Smooth muscle cell (in vitro differentiated cells): ENCODE results near the gene MDGA2. TPM values are rescaled to one million over a fixed set of nuclear protein-coding genes. Genes with fewer than 3 reads are reported as not detected.
"Not testable (repeated sequence)": the region's sequence is repeated elsewhere in the genome, so short reads cannot be mapped to it uniquely, and the experiment has no call there.

ENCODE experiments used
- DNase-seq: peaks from one replicate; lab custom pipeline; 2025; ENCODE audit not compliant: unreplicated experiment; lab: John Stamatoyannopoulos, UW
- H2AFZ ChIP-seq: fragments of 200-600 bp; sonication (generic); 2 replicates; pipeline ENCODE4 v1.6.0; 2016; ENCODE audit warnings: antibody characterized with exemption, low read depth, mild to moderate bottlenecking
- H3F3A ChIP-seq: fragments of 200-600 bp; sonication (generic); 2 replicates; pipeline ENCODE4 v1.6.0; 2017; ENCODE audit warnings: antibody characterized with exemption, low read depth
- H3K27ac ChIP-seq: fragments of 200-600 bp; sonication (generic); 2 replicates; pipeline ENCODE4 v1.5.1; 2016; ENCODE audit warnings: low read depth, mild to moderate bottlenecking
- H3K27me3 ChIP-seq: fragments of 200-600 bp; sonication (generic); 2 replicates; pipeline ENCODE4 v1.6.1; 2016; ENCODE audit warnings: low read depth, mild to moderate bottlenecking
- H3K36me3 ChIP-seq: fragments of 200-600 bp; sonication (generic); 2 replicates; pipeline ENCODE4 v1.5.1; 2016; ENCODE audit warnings: low read depth
- H3K4me1 ChIP-seq: fragments of 200-600 bp; sonication (generic); 2 replicates; pipeline ENCODE4 v1.5.1; 2016; ENCODE audit warnings: low read depth
- H3K4me2 ChIP-seq: fragments of 200-600 bp; sonication (generic); 2 replicates; pipeline ENCODE4 v1.6.0; 2016; ENCODE audit warnings: mild to moderate bottlenecking
- H3K4me3 ChIP-seq: fragments of 200-600 bp; sonication (generic); 2 replicates; pipeline ENCODE4 v1.5.1; 2016; ENCODE audit warnings: mild to moderate bottlenecking
- H3K79me2 ChIP-seq: fragments of 200-600 bp; sonication (generic); 2 replicates; pipeline ENCODE4 v1.6.0; 2016; ENCODE audit warnings: low read depth, mild to moderate bottlenecking
- H3K9ac ChIP-seq: fragments of 200-600 bp; sonication (generic); 2 replicates; pipeline ENCODE4 v1.6.0; 2016; ENCODE audit warnings: low read depth
- H3K9me3 ChIP-seq: fragments of 200-600 bp; sonication (generic); replicated peaks from 2 replicates; pipeline ENCODE4 v1.5.1; 2016; ENCODE audit warnings: low read depth
- H4K20me1 ChIP-seq: fragments of 200-600 bp; sonication (generic); 2 replicates; pipeline ENCODE4 v1.6.0; 2016; ENCODE audit warnings: low read depth
- CTCF ChIP-seq: fragments of 200-600 bp; sonication (generic); IDR thresholded peaks from 2 replicates; pipeline ENCODE4 v1.5.1; 2017; ENCODE audit warnings: borderline replicate concordance, mild to moderate bottlenecking, antibody characterized with exemption; ENCODE audit not compliant: insufficient read depth, poor library complexity, severe bottlenecking
- WGBS: methylation state at CpG from one replicate; pipeline ENCODE4 v1.1.7; 2016; ENCODE audit warnings: low lambda C conversion rate; 5-methylcytosine and 5-hydroxymethylcytosine counted together
- polyA plus RNA-seq: library from polyadenylated mRNA; unstranded; fragments of >200 nt; fragmentation: Nextera tagmentation; extraction: Ambion mirVana; gene quantifications from 2 replicates; pipeline ENCODE4 v1.2.1, GENCODE V29; 2016
- total RNA-seq: library from RNA; depleted of rRNA; stranded (reverse); fragments of >200 nt; gene quantifications from 2 replicates; pipeline ENCODE4 v1.2.3, GENCODE V29; 2014

Gene MDGA2
- total and polyA plus RNA-seq, 2 experiments from 2014 or later, result 1.4 to 1.8 TPM

- H3K4me3 ChIP-seq, result no peak overlapping the region
- H3K36me3 ChIP-seq, result no peaks in the 10 kb centered on the region
- H3K4me1 ChIP-seq, result no peaks in the 10 kb centered on the region
- 78% methylated on average over 1 of the region's 1 CpG for WGBS
- H3K27me3 ChIP-seq, result no peaks in the 10 kb centered on the region
- H3F3A ChIP-seq, result no peaks in the 10 kb centered on the region
- H4K20me1 ChIP-seq, result no peaks in the 10 kb centered on the region
- TF ChIP-seq CTCF, result no peak
- no peak for DNase-seq
- H3K9ac ChIP-seq, result no peak overlapping the region
- H2AFZ ChIP-seq, result no peak overlapping the region
- no peaks in the 10 kb centered on the region for H3K9me3 ChIP-seq
- H3K4me2 ChIP-seq, result no peak overlapping the region
- H3K79me2 ChIP-seq, result no peaks in the 10 kb centered on the region
- no peak overlapping the region for H3K27ac ChIP-seq
Observed at GRCh38 chr14:47246367-47246766, 429.0 kb downstream of the MDGA2 start.

- not testable (repeated sequence) for H3K9ac ChIP-seq, H2AFZ ChIP-seq, H3K27ac ChIP-seq, H3K27me3 ChIP-seq, DNase-seq, H3K4me2 ChIP-seq, H3F3A ChIP-seq, H4K20me1 ChIP-seq, H3K79me2 ChIP-seq, H3K36me3 ChIP-seq, H3K4me3 ChIP-seq, H3K4me1 ChIP-seq, H3K9me3 ChIP-seq
- 91% methylated on average over 12 of the region's 18 CpGs for WGBS
Observed at GRCh38 chr14:47242579-47242978, 432.8 kb downstream of the MDGA2 start.

GRCh38 chr14:47240748-47241437 lies 434.5 kb downstream of the MDGA2 start:
- H3K36me3 ChIP-seq, result no peaks in the 10 kb centered on the region
- no peak overlapping the region for H3K27ac ChIP-seq
- H3K9me3 ChIP-seq, result no peaks in the 10 kb centered on the region
- WGBS, result 37% methylated on average over 1 of the region's 1 CpG
- no peak overlapping the region for H3K4me2 ChIP-seq
- H3K79me2 ChIP-seq, result no peaks in the 10 kb centered on the region
- no peaks in the 10 kb centered on the region for H3K4me1 ChIP-seq
- no peaks in the 10 kb centered on the region for H3F3A ChIP-seq
- no peak overlapping the region for H3K9ac ChIP-seq
- H2AFZ ChIP-seq, result no peak overlapping the region
- no peak for TF ChIP-seq CTCF
- H3K27me3 ChIP-seq, result no peaks in the 10 kb centered on the region
- no peaks in the 10 kb centered on the region for H4K20me1 ChIP-seq
- no peak for DNase-seq
- H3K4me3 ChIP-seq, result no peak overlapping the region

GRCh38 chr14:47235619-47236018 lies 439.8 kb downstream of the MDGA2 start:
- TF ChIP-seq CTCF, result no peak
- no peaks in the 10 kb centered on the region for H4K20me1 ChIP-seq
- DNase-seq, result no peak
- no peaks in the 10 kb centered on the region for H3K27me3 ChIP-seq
- no peaks in the 10 kb centered on the region for H3K79me2 ChIP-seq
- H3K27ac ChIP-seq, result no peak overlapping the region
- WGBS, result 83% methylated on average over 3 of the region's 3 CpGs
- H3K9ac ChIP-seq, result no peak overlapping the region
- no peak overlapping the region for H2AFZ ChIP-seq
- no peak overlapping the region for H3K4me2 ChIP-seq
- no peaks in the 10 kb centered on the region for H3K36me3 ChIP-seq
- no peaks in the 10 kb centered on the region for H3K9me3 ChIP-seq
- H3K4me1 ChIP-seq, result no peaks in the 10 kb centered on the region
- H3F3A ChIP-seq, result no peaks in the 10 kb centered on the region
- H3K4me3 ChIP-seq, result no peak overlapping the region
